ENCODE measurements around the gene B4GALNT2.

The B4GALNT2 gene

GRCh38 chr17:49203796-49204195 is 71.2 kb downstream of the B4GALNT2 start:
- no peak overlapping the region for H3K27ac ChIP-seq

GRCh38 chr17:49204516-49204915 is 71.9 kb downstream of the B4GALNT2 start:
- no peak overlapping the region for H3K27ac ChIP-seq
- no peak for DNase-seq (ENCODE audit: low read depth, low spot score)

More at GRCh38 chr17:49203796-49204195, 71.2 kb downstream of the B4GALNT2 start:
- DNase-seq (ENCODE audit: low read depth, low spot score), result no peak

- no peak overlapping the region for H3K27ac ChIP-seq
- no peak for DNase-seq (ENCODE audit: low read depth, low spot score)
Observed at GRCh38 chr17:49209061-49209571, 76.5 kb downstream of the B4GALNT2 start.

- no peak for DNase-seq (ENCODE audit: low read depth, low spot score)
- no peak within 1 kb of the TSS for H3K27ac ChIP-seq
Observed at GRCh38 chr17:49210158-49211029, 77.8 kb downstream of the B4GALNT2 start, which contains the start of the genes ABI3 and GNGT2. Gene ABI3, plus strand, starts transcription at chr17:49210707. Its CDS starts 18 bp downstream, at chr17:49210725. Gene GNGT2, minus strand, starts transcription at chr17:49210574. Its CDS starts 3,152 bp downstream, at chr17:49207422.

- H3K27ac ChIP-seq, result no peak overlapping the region
- DNase-seq (ENCODE audit: low read depth, low spot score), result no peak
Observed at GRCh38 chr17:49213399-49213798, 80.8 kb downstream of the B4GALNT2 start.

GRCh38 chr17:49213847-49214246 is 81.3 kb downstream of the B4GALNT2 start:
- DNase-seq (ENCODE audit: low read depth, low spot score), result no peak
- no peak overlapping the region for H3K27ac ChIP-seq

GRCh38 chr17:49214676-49215360 is 82.2 kb downstream of the B4GALNT2 start:
- no peak for DNase-seq (ENCODE audit: low read depth, low spot score)
- H3K27ac ChIP-seq, result no peak overlapping the region

- no peak overlapping the region for H3K27ac ChIP-seq
- no peak for DNase-seq (ENCODE audit: low read depth, low spot score)
Observed at GRCh38 chr17:49216482-49216881, 83.9 kb downstream of the B4GALNT2 start.

- no peak for DNase-seq (ENCODE audit: low read depth, low spot score)
- no peak overlapping the region for H3K27ac ChIP-seq
Observed at GRCh38 chr17:49216953-49217650, 84.5 kb downstream of the B4GALNT2 start.

GRCh38 chr17:49217651-49218413 is 85.3 kb downstream of the B4GALNT2 start:
- no peak overlapping the region for H3K27ac ChIP-seq
- DNase-seq (ENCODE audit: low read depth, low spot score), result no peak

GRCh38 chr17:49218941-49219913 is 86.7 kb downstream of the B4GALNT2 start:
- H3K27ac ChIP-seq, result no peak overlapping the region
- no peak for DNase-seq (ENCODE audit: low read depth, low spot score)

GRCh38 chr17:49219987-49220386 is 87.4 kb downstream of the B4GALNT2 start:
- DNase-seq (ENCODE audit: low read depth, low spot score), result no peak
- no peak overlapping the region for H3K27ac ChIP-seq

GRCh38 chr17:49223168-49223516 is 90.6 kb downstream of the B4GALNT2 start:
- no peak for DNase-seq (ENCODE audit: low read depth, low spot score)
- no peak overlapping the region for H3K27ac ChIP-seq

- DNase-seq (ENCODE audit: low read depth, low spot score), result no peak
- H3K27ac ChIP-seq, result no peak overlapping the region
Observed at GRCh38 chr17:49223517-49224197, 91.1 kb downstream of the B4GALNT2 start.

- DNase-seq (ENCODE audit: low read depth, low spot score), result no peak
- H3K27ac ChIP-seq, result no peak overlapping the region
Observed at GRCh38 chr17:49224198-49224996, 91.8 kb downstream of the B4GALNT2 start.

- no peak overlapping the region for H3K27ac ChIP-seq
- no peak for DNase-seq (ENCODE audit: low read depth, low spot score)
Observed at GRCh38 chr17:49224997-49225337, 92.4 kb downstream of the B4GALNT2 start.

GRCh38 chr17:49225554-49226236 is 93.1 kb downstream of the B4GALNT2 start:
- H3K27ac ChIP-seq, result no peak overlapping the region
- no peak for DNase-seq (ENCODE audit: low read depth, low spot score)

Measured in epithelial cell of prostate (primary cell).